HepG2 (cell line): ENCODE measurements around the gene CAMTA2. TPM values are rescaled to one million over a fixed set of nuclear protein-coding genes. Genes with fewer than 3 reads are reported as not detected.

Experiments
- CEBPZ ChIP-seq: IDR thresholded peaks from 2 replicates; pipeline ENCODE4 v1.6.1; 2012; ENCODE audit warnings: low read length, improper control_type of control experiment
- NKX3-1 ChIP-seq: sonication (generic); formaldehyde crosslinking; IDR thresholded peaks from 2 replicates; pipeline ENCODE4 v1.5.0; 2020; ENCODE audit warnings: missing genetic modification reagents
- PHF5A ChIP-seq: IDR thresholded peaks from one replicate; pipeline ENCODE4 v1.6.1; 2018; ENCODE audit warnings: low read depth, missing genetic modification reagents; ENCODE audit not compliant: unreplicated experiment
- ZNF292 ChIP-seq: sonication (generic); formaldehyde crosslinking; IDR thresholded peaks from 2 replicates; pipeline ENCODE4 v1.8.1; 2022; ENCODE audit warnings: mild to moderate bottlenecking, low read depth, missing genetic modification reagents, borderline replicate concordance
- ZNF577 ChIP-seq: sonication (generic); formaldehyde crosslinking; IDR thresholded peaks from 2 replicates; pipeline ENCODE4 v1.4.0; 2020; ENCODE audit warnings: mild to moderate bottlenecking, low read depth, missing genetic modification reagents, borderline replicate concordance
- ZNF691 ChIP-seq: sonication (generic); formaldehyde crosslinking; IDR thresholded peaks from 2 replicates; pipeline ENCODE4 v1.4.0; 2020; ENCODE audit warnings: missing genetic modification reagents, low read depth, mild to moderate bottlenecking, borderline replicate concordance
- polyA plus RNA-seq, 8 experiments: library from polyadenylated mRNA; depleted of rRNA in 3 of 8; stranded (reverse) in 7 of 8; unstranded in 1 of 8; fragments of >200 nt; fragmentation: Illumina TruSeq in 4 of 8; extraction: Trizol in 4 of 8; gene quantifications; 2 replicates each; pipeline versions ENCODE4 v1.2.1 to v1.2.3, GENCODE V29; 2011 to 2016; ENCODE audit warnings: low read depth in 4 of 8, missing spikeins in 1 of 8, mixed read lengths in 1 of 8; ENCODE audit not compliant: insufficient read depth in 1 of 8
- total RNA-seq, 5 experiments: library from RNA; depleted of rRNA; stranded (reverse); fragments of >200 nt; fragmentation: Illumina TruSeq; extraction: Trizol; gene quantifications; 2 replicates each; pipeline ENCODE4 v1.2.3, GENCODE V29; 2016; ENCODE audit warnings: low read depth in 1 of 5
- TF ChIP-seq, protein P1 (sequence below): sonication (generic); formaldehyde crosslinking; IDR thresholded peaks from one replicate; pipeline ENCODE4 v1.5.1; 2020; ENCODE audit warnings: mild to moderate bottlenecking, missing genetic modification reagents; ENCODE audit errors: not compliant biosample characterization
- TF ChIP-seq, protein P2 (sequence below): sonication (generic); formaldehyde crosslinking; conservative IDR thresholded peaks from 2 replicates; pipeline ENCODE4 v1.8.0; 2022; ENCODE audit warnings: missing genetic modification reagents

Gene CAMTA2
- total and polyA plus RNA-seq, 2 of the 13 experiments (the other 11 are each of a cell fraction or from before 2014, with no cell fraction given): 4.1 to 7.1 TPM

DNA sequence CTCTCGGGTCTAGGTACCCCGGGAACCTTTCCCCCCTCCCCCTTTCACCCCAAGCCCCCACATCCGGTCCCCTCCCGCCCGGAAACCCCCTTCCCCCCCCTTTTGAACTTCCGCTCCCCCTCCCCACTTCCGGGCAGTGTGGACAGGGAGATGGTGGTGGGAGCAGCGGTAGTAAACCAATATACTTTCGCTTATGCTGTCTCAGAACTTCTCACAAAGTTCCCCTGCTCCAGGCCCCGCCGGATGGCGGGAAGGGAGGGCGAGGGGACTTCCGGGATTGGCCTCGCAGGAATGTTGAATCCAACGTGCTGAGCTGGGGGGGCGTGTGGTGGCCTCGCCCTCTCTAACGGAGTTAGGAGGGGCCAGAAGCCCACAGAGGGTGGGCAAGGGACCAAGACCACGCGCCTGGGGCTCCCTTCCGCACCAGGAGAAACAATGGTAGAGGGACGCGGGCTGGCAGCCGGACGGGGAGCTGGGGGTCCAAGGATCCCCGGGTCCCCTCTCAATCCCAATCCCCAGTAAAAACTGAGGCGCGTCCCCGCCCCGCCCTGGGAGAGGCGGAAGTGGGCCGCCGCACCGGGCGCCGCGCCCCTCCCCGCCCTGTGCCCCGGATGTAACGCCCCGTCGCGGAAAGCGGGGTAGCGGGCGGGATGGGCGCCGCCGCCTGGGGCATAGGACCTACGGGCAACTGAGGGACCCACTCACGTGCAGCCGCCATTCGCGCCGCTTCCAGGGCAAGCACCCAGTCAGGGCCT is 39.9 kb downstream of the CAMTA2 start (continued):
- TF ChIP-seq, protein P1, sequence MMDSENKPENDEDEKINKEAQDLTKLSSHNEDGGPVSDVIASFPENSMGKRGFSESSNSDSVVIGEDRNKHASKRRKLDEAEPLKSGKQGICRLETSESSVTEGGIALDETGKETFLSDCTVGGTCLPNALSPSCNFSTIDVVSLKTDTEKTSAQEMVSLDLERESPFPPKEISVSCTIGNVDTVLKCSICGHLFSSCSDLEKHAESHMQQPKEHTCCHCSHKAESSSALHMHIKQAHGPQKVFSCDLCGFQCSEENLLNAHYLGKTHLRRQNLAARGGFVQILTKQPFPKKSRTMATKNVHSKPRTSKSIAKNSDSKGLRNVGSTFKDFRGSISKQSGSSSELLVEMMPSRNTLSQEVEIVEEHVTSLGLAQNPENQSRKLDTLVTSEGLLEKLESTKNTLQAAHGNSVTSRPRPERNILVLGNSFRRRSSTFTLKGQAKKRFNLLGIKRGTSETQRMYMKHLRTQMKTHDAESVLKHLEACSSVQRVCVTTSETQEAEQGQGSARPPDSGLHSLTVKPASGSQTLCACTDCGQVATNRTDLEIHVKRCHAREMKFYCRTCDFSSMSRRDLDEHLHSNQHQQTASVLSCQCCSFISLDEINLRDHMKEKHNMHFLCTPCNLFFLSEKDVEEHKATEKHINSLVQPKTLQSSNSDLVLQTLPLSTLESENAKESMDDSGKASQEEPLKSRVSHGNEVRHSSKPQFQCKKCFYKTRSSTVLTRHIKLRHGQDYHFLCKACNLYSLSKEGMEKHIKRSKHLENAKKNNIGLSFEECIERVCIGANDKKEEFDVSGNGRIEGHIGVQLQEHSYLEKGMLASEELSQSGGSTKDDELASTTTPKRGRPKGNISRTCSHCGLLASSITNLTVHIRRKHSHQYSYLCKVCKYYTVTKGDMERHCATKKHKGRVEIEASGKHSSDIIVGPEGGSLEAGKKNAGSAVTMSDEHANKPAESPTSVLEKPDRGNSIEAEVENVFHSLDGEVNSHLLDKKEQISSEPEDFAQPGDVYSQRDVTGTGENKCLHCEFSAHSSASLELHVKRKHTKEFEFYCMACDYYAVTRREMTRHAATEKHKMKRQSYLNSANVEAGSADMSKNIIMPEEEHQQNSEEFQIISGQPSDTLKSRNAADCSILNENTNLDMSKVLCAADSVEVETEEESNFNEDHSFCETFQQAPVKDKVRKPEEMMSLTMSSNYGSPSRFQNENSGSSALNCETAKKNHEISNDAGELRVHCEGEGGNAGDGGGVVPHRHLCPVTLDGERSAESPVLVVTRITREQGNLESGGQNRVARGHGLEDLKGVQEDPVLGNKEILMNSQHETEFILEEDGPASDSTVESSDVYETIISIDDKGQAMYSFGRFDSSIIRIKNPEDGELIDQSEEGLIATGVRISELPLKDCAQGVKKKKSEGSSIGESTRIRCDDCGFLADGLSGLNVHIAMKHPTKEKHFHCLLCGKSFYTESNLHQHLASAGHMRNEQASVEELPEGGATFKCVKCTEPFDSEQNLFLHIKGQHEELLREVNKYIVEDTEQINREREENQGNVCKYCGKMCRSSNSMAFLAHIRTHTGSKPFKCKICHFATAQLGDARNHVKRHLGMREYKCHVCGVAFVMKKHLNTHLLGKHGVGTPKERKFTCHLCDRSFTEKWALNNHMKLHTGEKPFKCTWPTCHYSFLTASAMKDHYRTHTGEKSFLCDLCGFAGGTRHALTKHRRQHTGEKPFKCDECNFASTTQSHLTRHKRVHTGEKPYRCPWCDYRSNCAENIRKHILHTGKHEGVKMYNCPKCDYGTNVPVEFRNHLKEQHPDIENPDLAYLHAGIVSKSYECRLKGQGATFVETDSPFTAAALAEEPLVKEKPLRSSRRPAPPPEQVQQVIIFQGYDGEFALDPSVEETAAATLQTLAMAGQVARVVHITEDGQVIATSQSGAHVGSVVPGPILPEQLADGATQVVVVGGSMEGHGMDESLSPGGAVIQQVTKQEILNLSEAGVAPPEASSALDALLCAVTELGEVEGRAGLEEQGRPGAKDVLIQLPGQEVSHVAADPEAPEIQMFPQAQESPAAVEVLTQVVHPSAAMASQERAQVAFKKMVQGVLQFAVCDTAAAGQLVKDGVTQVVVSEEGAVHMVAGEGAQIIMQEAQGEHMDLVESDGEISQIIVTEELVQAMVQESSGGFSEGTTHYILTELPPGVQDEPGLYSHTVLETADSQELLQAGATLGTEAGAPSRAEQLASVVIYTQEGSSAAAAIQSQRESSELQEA (CRISPR knock-in tag): peak; percentile 68
- TF ChIP-seq ZNF691 (CRISPR knock-in tag) (peak; percentile 75; the same call in 1 of the 2 replicates), NKX3-1 (CRISPR knock-in tag) (no peak), CEBPZ (no peak), PHF5A (CRISPR knock-in tag) (no peak), ZNF292 (CRISPR knock-in tag) (no peak), ZNF577 (CRISPR knock-in tag) (no peak)
- TF ChIP-seq, protein P2, sequence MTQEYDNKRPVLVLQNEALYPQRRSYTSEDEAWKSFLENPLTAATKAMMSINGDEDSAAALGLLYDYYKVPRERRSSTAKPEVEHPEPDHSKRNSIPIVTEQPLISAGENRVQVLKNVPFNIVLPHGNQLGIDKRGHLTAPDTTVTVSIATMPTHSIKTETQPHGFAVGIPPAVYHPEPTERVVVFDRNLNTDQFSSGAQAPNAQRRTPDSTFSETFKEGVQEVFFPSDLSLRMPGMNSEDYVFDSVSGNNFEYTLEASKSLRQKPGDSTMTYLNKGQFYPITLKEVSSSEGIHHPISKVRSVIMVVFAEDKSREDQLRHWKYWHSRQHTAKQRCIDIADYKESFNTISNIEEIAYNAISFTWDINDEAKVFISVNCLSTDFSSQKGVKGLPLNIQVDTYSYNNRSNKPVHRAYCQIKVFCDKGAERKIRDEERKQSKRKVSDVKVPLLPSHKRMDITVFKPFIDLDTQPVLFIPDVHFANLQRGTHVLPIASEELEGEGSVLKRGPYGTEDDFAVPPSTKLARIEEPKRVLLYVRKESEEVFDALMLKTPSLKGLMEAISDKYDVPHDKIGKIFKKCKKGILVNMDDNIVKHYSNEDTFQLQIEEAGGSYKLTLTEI (CRISPR knock-in tag): no peak
